Bronchial epithelial cell (primary cell): ENCODE results near the gene KRT79. TPM values are rescaled to one million over a fixed set of nuclear protein-coding genes. Genes with fewer than 3 reads are reported as not detected.

Experiments used
- DNase-seq: peaks from one replicate; pipeline ENCODE4 v3.0.0-alpha.2; 2010; ENCODE audit warnings: low read depth
- FAIRE-seq: peaks from 2 replicates; lab custom pipeline; 2011; peaks lifted over from hg19 to GRCh38; lab: Jason Lieb, UNC
- H3K27me3 ChIP-seq: 2 replicates; pipeline ENCODE4 v1.5.1; 2011; ENCODE audit warnings: low read length; ENCODE audit not compliant: control insufficient read depth, insufficient read depth
- H3K36me3 ChIP-seq: 2 replicates; pipeline ENCODE4 v1.5.1; 2011; ENCODE audit warnings: low read length; ENCODE audit not compliant: control insufficient read depth, insufficient read depth
- H3K4me3 ChIP-seq: 2 replicates; pipeline ENCODE4 v1.5.1; 2011; ENCODE audit warnings: mild to moderate bottlenecking, low read depth, low read length, control low read depth
- total RNA-seq: library from RNA; depleted of rRNA; stranded (reverse); fragments of >200 nt; gene quantifications from 2 replicates; pipeline ENCODE4 v1.2.1, GENCODE V29; 2014
- TF ChIP-seq, protein P1 (sequence below): IDR thresholded peaks from 2 replicates; pipeline ENCODE4 v1.5.1; 2011; ENCODE audit warnings: mild to moderate bottlenecking, moderate library complexity, low read length, control low read depth, inconsistent platforms; ENCODE audit not compliant: insufficient read depth, severe bottlenecking

Gene KRT79
- total RNA-seq, 1 donor from 2014 or later: under 0.01 TPM

- no peak for FAIRE-seq
- TF ChIP-seq, protein P1, sequence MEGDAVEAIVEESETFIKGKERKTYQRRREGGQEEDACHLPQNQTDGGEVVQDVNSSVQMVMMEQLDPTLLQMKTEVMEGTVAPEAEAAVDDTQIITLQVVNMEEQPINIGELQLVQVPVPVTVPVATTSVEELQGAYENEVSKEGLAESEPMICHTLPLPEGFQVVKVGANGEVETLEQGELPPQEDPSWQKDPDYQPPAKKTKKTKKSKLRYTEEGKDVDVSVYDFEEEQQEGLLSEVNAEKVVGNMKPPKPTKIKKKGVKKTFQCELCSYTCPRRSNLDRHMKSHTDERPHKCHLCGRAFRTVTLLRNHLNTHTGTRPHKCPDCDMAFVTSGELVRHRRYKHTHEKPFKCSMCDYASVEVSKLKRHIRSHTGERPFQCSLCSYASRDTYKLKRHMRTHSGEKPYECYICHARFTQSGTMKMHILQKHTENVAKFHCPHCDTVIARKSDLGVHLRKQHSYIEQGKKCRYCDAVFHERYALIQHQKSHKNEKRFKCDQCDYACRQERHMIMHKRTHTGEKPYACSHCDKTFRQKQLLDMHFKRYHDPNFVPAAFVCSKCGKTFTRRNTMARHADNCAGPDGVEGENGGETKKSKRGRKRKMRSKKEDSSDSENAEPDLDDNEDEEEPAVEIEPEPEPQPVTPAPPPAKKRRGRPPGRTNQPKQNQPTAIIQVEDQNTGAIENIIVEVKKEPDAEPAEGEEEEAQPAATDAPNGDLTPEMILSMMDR: no peak
- DNase-seq: no peak
- Histone ChIP-seq H3K36me3 (no peaks in the 10 kb centered on the region), H3K4me3 (no peak overlapping the region), H3K27me3 (no peaks in the 10 kb centered on the region)
Observed at GRCh38 chr12:52851787-52852186, 17.7 kb upstream of the KRT79 start.

DNA sequence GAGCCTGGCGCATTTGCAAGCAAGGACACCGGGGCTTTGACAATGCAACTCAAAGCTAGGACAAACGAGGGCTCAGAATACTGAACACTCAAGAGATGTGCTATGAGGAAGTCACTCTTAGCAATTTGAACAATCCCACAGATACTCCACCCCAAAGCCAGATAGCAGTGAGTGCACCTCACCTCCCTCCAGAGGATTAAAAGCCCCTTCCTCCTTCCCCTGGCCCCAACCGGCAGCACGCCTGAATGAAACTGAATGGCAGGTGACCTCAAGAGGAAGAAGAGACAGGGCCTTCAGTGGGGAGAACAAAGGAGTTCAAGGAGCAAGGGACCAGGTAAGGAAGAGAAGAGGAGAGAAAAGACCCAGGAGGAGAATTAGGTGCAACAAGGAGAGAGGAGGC is 16.6 kb upstream of the KRT79 start:
- TF ChIP-seq, protein P1: no peak
- DNase-seq (no peak), FAIRE-seq (no peak)
- no peaks in the 10 kb centered on the region for H3K36me3 ChIP-seq
- no peaks in the 10 kb centered on the region for H3K27me3 ChIP-seq
- no peak overlapping the region for H3K4me3 ChIP-seq

- FAIRE-seq (no peak), DNase-seq (no peak)
- no peak overlapping the region for H3K4me3 ChIP-seq
- no peaks in the 10 kb centered on the region for H3K36me3 ChIP-seq
- TF ChIP-seq, protein P1: no peak
- no peaks in the 10 kb centered on the region for H3K27me3 ChIP-seq
Observed at GRCh38 chr12:52849511-52849910, 15.4 kb upstream of the KRT79 start.

GRCh38 chr12:52848661-52849255 is 14.6 kb upstream of the KRT79 start, which contains the start of gene KRT78:
KRT78 (minus strand) TSS chr12:52848994; CDS start chr12:52848930, 64 bp downstream.
- FAIRE-seq: no peak

GRCh38 chr12:52847335-52848102 is 13.4 kb upstream of the KRT79 start:
- no peaks in the 10 kb centered on the region for H3K27me3 ChIP-seq
- H3K4me3 ChIP-seq: no peak overlapping the region
- DNase-seq: peak; percentile 77
- TF ChIP-seq, protein P1: peak; percentile 22
- no peaks in the 10 kb centered on the region for H3K36me3 ChIP-seq
- peak; percentile 86 for FAIRE-seq

More at GRCh38 chr12:52848661-52849255, 14.6 kb upstream of the KRT79 start, which contains the start of gene KRT78:
- Histone ChIP-seq H3K4me3 (no peak within 1 kb of the TSS), H3K36me3 (no peaks in the 10 kb centered on the region), H3K27me3 (no peaks in the 10 kb centered on the region)
- no peak for DNase-seq
- TF ChIP-seq, protein P1: no peak
